NOMO-1 treated with DMSO at 0.1 percent for 48 hours (cell line): Measurements from ENCODE around the gene MALT1.
"Not testable (repeated sequence)": the region's sequence is repeated elsewhere in the genome, so short reads cannot be mapped to it uniquely, and the experiment has no call there.

Source experiments
- DNase-seq: peaks from one replicate; lab custom pipeline; 2025; ENCODE audit not compliant: unreplicated experiment; lab: John Stamatoyannopoulos, UW

Gene MALT1

DNA sequence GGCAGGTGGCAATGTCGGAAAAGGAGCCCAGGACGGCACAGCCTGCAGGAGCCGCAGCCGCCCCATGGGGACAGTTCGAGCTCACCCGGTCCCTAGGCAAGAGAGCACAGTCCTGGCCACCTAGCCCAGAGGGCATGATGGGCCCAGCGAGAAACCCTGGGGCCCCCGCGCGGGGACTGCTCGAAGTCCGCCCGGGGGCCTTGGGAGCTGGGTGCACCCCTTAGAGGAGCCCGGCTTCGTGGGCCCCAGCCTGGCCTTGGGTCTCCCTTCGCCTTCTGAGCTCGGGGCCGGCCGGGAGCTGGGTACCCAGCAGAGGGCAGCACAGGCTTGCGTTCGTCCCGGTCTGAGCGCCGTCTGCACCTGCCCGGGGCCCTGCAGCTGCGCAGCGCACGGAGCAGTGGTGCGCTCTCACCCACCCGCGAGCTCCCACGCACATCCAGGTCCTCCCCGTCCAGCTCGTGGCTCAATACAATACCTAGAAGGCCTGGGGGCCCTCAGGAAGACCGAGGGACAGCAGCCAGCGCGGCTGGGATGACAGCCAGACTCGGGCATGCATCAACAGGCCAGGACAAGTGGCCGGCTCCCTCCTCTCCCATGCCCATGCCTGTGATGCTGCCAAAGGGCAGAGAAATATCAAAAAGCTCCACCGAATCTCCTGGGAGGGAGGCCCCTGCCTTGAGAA is 97.2 kb downstream of the MALT1 start:
- DNase-seq = peak; percentile 52

DNA sequence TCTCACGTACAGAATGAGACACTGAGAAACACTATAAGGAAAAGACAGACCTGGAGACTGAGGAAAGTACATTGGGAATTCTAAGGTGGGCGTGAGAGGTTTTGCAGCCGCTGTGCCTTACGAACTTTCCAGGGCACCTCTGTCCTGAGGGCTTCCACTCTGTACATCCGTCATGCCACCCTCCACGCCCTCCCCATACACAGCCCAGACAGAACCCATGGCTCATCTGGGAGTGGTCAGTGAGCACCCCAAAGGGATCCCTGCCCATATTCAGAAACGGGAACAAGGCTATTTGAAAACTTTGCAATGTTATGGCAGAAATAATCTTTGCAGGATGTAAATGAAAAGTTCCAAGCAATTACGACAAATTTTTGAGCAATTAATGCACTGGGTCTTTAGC is 98.1 kb downstream of the MALT1 start:
- DNase-seq = no peak

- DNase-seq = no peak
These were observed 99.3 kb downstream of the MALT1 start for GRCh38 chr18:58770601-58771000.

- no peak for DNase-seq
These were observed 100.9 kb downstream of the MALT1 start for GRCh38 chr18:58772161-58772560.

- no peak for DNase-seq
These were observed 104.8 kb downstream of the MALT1 start for GRCh38 chr18:58776084-58776483.

GRCh38 chr18:58776541-58776940 is 105.3 kb downstream of the MALT1 start:
- not testable (repeated sequence) for DNase-seq

GRCh38 chr18:58777471-58777870 is 106.2 kb downstream of the MALT1 start:
- no peak for DNase-seq

DNA sequence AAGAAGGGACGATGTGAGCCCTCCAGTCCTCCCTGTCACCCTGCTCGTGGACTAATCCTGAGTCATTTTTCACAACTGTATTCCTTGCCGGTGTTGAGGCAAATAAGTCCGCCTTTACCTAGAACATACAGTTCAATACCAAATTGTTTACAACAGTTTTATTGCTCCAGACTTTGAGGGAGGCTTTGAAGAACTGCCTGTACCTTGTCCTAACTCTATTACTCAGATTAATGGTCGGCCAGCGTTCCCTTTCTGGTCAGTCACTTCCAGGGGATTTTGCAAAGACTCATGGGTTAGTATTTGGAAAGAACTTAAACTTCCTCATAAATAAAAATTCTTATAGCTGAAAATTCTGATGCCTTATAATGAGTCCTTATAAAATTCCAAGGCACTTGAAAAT is 108.3 kb downstream of the MALT1 start:
- no peak for DNase-seq

GRCh38 chr18:58780045-58780444 is 108.8 kb downstream of the MALT1 start:
- DNase-seq = no peak

- peak; percentile 65 for DNase-seq
These were observed 110.4 kb downstream of the MALT1 start for GRCh38 chr18:58781627-58782194.

- no peak for DNase-seq
These were observed 113.4 kb downstream of the MALT1 start for GRCh38 chr18:58784601-58785137.

DNA sequence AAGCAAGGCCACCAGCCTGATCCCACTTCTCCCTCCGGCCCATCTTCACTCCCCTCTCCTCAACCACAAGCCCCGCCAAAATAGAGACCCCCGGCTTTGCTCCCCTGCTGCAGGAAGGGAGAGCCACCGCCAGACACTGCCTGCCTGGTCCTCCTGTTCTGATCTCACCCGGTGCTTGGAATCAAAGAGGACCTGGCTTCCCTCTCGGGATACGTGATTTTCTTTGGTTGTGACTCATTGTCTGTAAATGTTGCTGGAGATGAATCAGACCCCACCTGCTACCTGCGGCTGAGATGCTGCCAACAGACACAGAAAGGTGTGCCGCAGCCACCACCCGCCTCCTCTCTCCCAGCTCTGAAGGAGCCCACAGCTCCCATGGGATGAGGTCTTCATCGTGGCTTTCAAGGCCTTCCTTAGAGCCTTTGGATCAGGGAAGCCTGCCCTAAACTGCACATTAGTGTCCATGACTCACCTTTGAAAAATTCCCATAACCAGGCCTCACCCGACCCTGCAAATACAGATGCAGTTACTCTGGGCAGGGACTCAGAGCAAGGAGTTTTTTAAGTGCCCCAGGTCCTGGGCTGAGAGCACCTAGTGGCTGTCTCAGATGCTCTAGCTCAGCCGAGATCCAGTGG is 114.0 kb downstream of the MALT1 start:
- DNase-seq = no peak

DNA sequence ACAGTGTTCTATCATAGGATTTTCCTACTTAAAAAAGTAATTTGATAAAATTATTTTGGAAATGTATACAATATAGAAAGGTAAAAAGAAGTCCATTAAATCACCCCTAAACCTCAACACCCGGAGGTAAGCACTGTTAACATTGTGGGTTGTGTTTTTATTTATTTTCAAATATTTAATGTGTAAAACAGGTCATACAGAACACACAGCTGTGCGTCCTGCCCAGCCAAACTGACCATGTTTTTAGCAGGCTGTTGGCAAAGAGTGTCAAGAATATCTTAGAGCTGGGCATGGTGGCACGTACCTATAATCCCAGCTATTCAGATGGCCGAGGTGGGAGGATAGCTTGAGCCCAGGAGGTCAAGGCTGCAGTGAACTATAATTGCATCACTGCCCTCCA is 114.6 kb downstream of the MALT1 start:
- DNase-seq = no peak

- DNase-seq = no peak
These were observed 116.4 kb downstream of the MALT1 start for GRCh38 chr18:58787536-58788149.

DNA sequence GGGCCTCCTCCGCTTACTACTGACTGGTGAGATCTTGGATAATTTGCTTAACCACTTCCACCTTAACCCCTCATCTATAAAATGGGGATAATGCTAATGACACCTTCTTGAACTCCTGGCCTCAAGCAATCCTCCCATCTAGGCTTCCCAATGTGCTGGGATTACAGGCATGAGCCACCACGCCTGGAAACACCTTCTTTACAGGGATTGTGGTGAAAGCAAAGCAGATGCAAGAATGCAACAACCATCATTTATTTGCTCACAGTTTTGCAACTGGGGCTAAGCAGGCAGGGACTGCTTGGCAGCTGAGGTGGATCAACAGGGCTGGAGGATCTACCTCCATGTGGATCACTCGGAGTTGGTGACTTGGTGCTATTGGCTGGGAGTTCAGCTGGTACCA is 117.2 kb downstream of the MALT1 start:
- no peak for DNase-seq

DNA sequence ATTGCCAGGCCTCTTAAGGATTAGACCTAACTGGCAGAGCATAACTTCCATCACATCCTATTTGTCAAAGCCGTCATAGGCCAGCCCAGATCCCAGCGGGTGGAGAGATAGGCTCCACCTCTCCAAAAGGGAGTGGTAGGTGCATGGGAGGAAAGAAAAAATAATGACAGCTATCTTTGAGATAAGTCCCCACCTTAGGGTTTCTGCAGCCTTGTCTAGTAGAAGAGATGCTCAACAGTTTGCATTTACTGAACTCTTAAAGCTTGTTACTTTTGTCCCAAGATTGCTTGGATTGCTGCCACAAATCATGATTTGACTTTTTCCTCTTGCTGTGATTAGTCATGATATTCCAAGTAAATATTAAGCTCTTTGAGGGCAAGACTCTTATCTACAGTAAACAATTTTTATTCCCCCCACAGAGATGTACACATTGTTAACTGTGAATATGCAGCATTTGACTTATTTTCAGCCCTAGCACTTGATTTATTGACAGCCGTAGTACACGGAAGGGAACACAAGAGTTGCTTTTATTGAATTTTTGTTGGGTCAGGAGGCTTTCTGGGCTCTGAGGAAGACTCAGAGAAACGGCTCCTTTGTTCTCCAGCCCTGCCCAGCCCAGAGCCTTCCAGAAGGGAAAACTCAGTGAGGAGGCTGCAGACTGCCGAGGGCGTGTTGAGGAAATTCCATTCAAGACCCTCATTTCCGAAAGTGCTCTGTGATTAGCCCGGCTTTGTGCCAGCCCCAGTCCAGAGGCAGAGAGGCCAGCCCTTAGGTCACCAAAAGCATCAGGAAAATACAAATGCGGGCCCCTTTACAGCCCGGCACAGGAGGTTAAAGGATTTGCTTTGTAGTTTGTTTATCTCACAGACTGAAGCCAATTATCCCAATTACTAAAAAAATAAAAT is 118.0 kb downstream of the MALT1 start:
- DNase-seq = no peak

DNA sequence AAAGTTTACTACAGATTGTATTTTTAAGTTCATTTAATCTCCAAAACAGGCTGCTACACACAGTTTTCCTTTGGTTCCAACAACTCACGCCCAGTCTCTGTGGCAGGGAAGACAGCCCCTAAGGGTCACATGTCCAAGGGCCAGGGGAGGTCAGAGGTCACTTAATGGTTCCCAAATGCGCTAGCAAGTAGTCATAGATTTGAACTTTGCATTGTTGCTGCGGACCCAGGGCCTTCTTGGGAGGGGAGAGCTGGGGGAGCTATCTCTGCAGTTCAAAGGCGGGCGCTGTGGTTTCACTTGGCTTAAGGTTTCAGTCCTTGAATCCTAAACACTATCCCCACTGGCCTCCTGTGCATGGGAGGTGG is 118.6 kb downstream of the MALT1 start:
- DNase-seq = no peak

- DNase-seq = no peak
These were observed 120.8 kb downstream of the MALT1 start for GRCh38 chr18:58792086-58792485.

GRCh38 chr18:58793361-58793760 is 122.1 kb downstream of the MALT1 start:
- DNase-seq = no peak

DNA sequence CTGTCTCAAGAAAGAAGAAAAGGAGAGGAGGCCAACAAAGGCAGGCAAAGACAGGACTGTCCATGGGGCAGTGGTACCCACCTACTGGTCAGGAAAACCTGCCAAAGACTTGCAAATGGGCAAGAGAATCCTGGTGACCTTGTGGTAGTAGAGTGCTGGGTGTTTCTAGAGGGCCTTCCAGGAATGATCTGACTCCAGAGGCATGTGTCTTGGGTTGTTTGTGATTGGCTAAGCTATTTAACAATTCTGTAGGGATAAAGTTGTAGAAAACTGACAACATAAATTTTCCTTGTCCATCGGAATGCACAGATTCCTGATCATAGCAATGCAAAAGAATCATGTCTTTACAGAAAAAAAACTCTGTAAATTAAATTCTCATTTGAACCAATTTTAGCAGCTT is 125.0 kb downstream of the MALT1 start:
- DNase-seq = no peak

- peak; percentile 87 for DNase-seq
These were observed 129.3 kb downstream of the MALT1 start for GRCh38 chr18:58800582-58800981.
